ENCODE measurements around the gene NMT2.

DNA sequence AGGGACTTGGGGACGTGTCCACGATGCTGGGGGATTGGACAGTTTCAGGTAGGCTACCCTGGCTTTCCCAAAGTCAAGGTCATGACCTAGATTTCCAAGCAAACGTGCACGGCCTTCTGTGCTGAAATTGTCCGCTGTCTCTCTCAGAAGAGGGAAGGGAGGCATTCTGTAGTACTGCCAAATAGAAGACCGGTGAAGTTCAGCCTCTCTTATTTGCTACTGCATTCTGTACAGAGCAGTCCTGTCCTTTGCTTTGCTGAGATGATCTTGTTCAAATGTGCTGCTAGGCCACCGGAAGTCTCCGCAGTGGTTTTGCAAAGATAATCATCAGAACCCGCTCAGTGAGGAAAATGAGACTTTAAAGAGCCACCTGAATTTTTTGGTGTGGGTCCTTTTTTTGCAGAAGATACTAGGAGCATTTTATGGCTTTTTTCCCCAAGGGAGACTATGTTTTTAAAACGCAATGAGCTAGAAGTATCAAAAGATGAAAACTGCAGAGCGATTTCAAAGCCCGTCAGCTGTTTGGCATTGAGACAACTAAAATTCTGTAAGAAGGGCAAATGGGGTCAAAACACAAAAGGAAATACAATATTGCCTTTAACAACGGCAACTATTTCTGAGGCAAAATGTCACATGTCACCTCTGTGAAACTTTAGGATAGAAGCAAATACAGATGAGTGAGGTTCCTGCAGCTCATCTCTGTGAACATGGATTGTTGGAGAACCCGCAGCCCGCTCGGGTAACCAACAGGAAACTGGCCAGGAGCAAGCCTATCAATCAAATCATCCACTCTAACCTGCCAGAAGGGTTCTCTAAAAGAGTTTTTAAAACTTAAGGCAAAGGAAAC is 1.3 kb upstream of the NMT2 start:
- TF ChIP-seq, protein P1, sequence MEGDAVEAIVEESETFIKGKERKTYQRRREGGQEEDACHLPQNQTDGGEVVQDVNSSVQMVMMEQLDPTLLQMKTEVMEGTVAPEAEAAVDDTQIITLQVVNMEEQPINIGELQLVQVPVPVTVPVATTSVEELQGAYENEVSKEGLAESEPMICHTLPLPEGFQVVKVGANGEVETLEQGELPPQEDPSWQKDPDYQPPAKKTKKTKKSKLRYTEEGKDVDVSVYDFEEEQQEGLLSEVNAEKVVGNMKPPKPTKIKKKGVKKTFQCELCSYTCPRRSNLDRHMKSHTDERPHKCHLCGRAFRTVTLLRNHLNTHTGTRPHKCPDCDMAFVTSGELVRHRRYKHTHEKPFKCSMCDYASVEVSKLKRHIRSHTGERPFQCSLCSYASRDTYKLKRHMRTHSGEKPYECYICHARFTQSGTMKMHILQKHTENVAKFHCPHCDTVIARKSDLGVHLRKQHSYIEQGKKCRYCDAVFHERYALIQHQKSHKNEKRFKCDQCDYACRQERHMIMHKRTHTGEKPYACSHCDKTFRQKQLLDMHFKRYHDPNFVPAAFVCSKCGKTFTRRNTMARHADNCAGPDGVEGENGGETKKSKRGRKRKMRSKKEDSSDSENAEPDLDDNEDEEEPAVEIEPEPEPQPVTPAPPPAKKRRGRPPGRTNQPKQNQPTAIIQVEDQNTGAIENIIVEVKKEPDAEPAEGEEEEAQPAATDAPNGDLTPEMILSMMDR (IDR thresholded peaks at IDR 0.05; ENCODE audit: poor library complexity), result no peak
- TF ChIP-seq EZH2 (IDR thresholded peaks at IDR 0.05; ENCODE audit: borderline replicate concordance), result no peak

Measured in hepatocyte (in vitro differentiated cells).